NCI-H1105 treated with DMSO at 0.1 percent for 48 hours (cell line): Measurements from ENCODE around the gene IFT172.

Source experiments
- DNase-seq: peaks from one replicate; lab custom pipeline; 2025; lab: John Stamatoyannopoulos, UW

IFT172 gene

GRCh38 chr2:27494944-27495554 lies 5.5 kb upstream of the IFT172 start, which contains the start of gene FNDC4:
FNDC4 (minus strand) TSS chr2:27495200; CDS start chr2:27494679, 521 bp downstream.
- no peak for DNase-seq

- DNase-seq: no peak
These were observed 4.9 kb upstream of the IFT172 start for GRCh38 chr2:27494284-27494943.

- no peak for DNase-seq
These were observed 4.4 kb upstream of the IFT172 start for GRCh38 chr2:27493948-27494283.

- DNase-seq: no peak
These were observed 3.0 kb upstream of the IFT172 start for GRCh38 chr2:27492557-27492956.

- DNase-seq: no peak
These were observed 435 bp downstream of the IFT172 start for GRCh38 chr2:27489118-27489497.

GRCh38 chr2:27485496-27485895 lies 4.0 kb downstream of the IFT172 start:
- DNase-seq: no peak

- DNase-seq: no peak
These were observed 17.6 kb downstream of the IFT172 start for GRCh38 chr2:27471961-27472360.

GRCh38 chr2:27464443-27464842 lies 25.1 kb downstream of the IFT172 start:
- no peak for DNase-seq

- peak; percentile 6 for DNase-seq
These were observed 28.4 kb downstream of the IFT172 start for GRCh38 chr2:27461118-27461517.

- DNase-seq: no peak
These were observed 35.6 kb downstream of the IFT172 start for GRCh38 chr2:27453968-27454367.

GRCh38 chr2:27451095-27451494 lies 38.4 kb downstream of the IFT172 start:
- DNase-seq: no peak

GRCh38 chr2:27448381-27448780 lies 41.2 kb downstream of the IFT172 start:
- DNase-seq: no peak

- DNase-seq: no peak
These were observed 43.5 kb downstream of the IFT172 start for GRCh38 chr2:27446057-27446456.

- no peak for DNase-seq
These were observed 43.9 kb downstream of the IFT172 start for GRCh38 chr2:27445615-27446014.

GRCh38 chr2:27445155-27445554 lies 44.4 kb downstream of the IFT172 start:
- DNase-seq: no peak

- DNase-seq: no peak
These were observed 46.6 kb downstream of the IFT172 start for GRCh38 chr2:27442920-27443282.

- peak; percentile 45 for DNase-seq
These were observed 47.3 kb downstream of the IFT172 start, which contains the start of gene KRTCAP3 for GRCh38 chr2:27441958-27442919. KRTCAP3 (plus strand) TSS chr2:27442381; CDS start chr2:27442413, 32 bp downstream.

- DNase-seq: no peak
These were observed 48.2 kb downstream of the IFT172 start for GRCh38 chr2:27441226-27441926.

GRCh38 chr2:27435628-27436027 lies 53.9 kb downstream of the IFT172 start:
- DNase-seq: no peak

GRCh38 chr2:27431395-27431794 lies 58.1 kb downstream of the IFT172 start:
- no peak for DNase-seq

GRCh38 chr2:27428978-27429541 lies 60.5 kb downstream of the IFT172 start:
- DNase-seq: peak; percentile 59
